ENCODE measurements around the gene OR6S1.

The OR6S1 gene

DNA sequence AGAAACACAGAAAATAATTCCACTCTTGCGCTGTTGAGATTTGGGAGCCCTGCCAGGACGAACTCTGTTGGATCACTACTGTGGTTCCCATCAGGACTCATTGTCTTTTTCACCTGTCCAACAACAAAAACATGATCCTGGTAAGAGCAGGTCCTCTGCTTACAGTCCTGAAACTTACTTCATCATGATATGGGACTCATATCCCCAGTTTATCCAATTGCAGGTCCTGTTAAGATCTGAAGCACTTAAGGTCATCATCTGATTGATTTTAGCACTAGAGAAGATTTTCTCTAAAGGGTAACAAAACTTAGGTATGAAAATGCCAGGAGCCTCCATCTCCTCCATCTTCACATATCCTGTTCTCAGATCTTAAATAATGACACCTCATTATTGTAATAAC is at the start of gene OR6S1:
Gene OR6S1, minus strand, starts transcription at position 101 of the 400 bp plus-strand sequence. Its CDS starts 0 bp downstream, at position 101.
- no peak for DNase-seq

DNA sequence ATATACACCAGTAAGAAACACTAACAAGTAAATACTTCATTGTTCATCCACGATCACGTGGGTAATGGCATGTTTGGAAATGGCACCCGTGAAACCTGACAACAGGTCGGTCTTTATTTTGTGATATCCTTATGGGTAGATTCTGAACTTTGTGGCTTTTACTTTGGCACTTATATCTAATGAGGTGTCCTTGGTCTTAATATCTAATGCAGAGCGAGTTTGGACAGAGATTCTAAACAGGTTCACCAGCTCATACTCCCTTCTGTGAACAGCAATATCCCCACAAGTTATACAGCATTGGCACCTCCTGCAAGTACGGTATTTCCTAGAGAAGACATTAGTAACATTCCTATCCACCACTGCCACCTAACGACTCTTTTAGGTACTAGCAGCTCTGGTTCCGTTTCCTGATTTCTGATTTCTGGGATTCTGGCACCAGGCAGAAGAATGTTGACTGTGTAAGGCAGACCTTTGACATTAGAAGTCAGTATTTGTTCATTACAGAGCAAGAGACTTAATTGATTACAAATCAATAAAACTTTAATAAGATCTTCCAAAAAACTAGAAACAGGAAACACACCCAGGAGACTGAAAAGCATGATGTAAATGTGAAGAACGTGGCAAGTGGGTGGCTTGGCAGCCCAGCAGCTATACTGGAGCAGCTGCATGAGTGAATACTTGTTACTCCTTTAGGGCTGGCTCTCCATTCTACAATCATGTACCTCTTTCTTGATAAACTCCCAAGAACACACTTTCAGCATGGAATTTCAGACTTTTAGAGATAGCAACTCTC is 49.6 kb upstream of the OR6S1 start:
- DNase-seq: peak; percentile 61

DNA sequence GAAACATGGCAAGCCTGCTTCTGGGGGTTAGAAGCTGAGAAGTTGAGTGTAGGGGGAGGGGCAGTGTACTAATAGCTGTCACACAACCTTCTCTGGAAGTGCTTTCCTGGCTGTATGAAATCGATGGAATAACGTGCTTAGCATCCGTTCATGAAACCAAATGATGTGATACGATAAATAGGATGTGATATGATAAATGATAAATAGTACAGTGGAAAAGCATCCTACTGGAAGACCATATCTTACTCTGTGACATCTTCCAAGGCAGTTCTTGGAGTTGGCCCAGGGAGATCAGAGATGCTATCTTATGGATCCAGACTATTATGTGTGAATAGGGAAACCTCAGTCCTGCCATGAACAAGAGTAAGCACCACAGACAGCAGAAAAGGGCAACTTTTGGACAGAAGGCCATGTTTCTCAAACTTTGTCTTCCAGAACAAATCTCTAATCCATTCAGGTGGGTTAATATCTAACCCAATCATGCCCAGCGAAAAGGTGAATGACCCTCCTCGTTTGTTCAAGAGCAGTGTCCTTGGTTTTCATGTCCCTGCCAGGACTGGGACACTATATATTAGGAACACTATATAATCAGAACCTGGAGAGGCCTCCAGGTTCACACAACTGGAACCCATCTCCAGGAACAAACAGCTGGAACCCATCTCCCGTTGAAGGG is 46.8 kb upstream of the OR6S1 start, which contains the start of gene ANG:
Gene ANG, plus strand, starts transcription at position 598 of the 673 bp plus-strand sequence. CDS start 4,801 bp downstream, outside the sequence.
- no peak for DNase-seq

GRCh38 chr14:20687362-20688166 is 46.1 kb upstream of the OR6S1 start:
- DNase-seq: no peak

DNA sequence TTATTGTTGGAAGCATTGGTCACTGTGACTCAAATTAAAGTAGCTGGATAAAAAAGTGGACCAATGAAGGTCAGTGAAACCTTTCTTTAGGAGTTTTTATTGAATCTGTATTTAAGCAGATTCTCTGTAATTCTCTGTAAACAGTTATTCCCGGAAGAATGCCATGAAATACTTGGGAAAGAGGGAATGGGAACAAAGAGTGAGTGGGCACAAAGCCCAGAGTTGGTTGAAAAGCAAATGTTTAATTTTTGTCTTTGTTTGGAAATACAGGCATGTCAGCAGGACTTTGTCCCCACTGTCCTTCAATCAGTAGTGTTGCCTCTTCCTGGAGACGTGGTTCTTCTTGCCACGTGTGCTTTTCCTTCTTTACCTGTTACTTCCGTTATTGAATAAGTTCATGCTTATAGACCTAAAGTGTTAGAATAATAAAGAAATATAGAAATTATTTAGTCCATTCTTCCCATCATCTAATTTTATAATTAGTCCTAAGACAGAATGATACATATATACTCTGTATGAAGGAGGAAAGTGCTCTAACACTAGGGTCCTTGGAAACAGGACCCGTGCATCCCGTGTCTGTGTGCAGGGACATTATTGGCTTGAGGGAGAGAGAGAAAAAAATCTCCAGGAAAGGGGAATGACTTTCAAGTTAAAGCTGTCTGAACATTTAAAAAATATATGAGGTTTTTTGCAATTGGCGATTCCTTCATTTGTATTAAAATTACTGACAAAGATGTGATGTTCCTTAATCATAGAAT is 45.1 kb upstream of the OR6S1 start:
- no peak for DNase-seq

DNA sequence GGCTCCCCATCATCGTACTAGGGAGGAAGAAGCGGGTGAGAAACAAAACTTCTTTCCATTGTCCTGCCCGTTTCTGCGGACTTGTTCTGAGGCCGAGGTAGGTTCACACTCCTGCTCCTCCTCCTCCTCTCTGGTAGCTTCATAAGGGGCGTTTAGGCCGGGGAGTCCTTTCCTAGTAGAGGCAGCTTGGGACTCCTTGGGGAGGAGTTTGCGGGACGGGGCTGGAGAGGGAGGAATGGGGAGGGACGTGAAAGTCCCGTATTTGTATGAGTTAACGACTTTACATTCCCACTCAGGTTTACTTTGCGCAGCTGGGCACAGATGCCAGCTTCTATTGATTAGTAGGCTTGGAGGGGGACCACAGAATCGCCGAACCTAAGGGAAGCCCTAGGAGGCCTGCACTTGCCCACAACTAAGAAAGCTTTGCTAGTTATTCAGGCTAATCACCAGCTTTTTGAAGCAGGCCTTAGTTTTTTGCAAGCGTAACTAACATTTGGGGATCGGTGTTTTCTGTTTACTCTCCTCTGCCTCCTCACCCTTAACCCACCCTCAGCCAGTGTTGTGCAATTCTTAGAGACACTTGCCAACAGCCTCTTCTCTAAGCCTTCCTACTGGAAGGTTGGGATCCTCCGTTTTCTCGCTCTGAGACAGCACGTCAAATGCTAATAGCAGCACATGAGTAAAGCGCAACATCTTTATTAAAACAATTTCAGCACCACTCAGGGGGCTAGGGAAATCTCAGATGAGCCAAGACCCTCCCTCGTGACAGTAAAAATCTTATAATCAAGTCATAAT is 43.4 kb upstream of the OR6S1 start:
- no peak for DNase-seq

GRCh38 chr14:20683891-20684661 is 42.6 kb upstream of the OR6S1 start, which contains the start of gene RNASE4:
Gene RNASE4 (plus strand): TSS chr14:20684560. CDS start chr14:20699372, 14,812 bp downstream.
- peak; percentile 66 for DNase-seq

DNA sequence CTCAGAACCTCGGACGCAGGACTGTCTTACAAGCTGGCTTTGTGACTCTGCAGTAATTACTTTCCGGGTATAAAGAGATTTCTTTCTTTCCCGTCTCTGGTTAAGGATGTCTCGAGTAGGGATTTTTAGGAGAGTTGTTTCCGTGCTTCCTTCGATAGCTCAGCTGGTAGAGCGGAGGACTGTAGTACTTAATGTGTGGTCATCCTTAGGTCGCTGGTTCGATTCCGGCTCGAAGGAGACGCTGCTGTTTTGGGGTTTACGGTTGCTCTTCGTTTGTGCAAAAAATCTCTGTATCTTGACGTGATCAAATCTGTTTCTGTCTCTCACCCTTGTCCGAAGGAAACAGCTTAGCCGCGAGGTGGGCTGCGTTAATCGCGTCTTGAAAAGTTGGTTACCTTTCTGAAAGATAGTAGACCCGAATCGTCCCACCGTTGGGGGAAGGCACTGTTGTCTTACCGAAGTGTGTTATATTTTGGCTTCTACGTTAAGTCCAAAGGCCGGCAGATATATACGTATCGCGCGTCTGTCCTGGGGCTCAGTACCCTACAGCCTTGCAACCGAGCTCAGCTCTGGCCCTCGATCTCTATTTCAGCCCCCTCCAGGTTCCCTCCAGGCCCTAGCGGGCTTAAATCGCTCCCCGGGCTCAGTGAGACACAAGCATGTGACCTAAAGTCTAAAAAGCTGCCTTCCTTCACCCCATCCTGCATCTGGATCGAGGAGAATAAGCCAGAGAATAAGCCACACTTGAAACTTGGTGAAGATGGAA is 41.8 kb upstream of the OR6S1 start:
- peak; percentile 87 for DNase-seq

DNA sequence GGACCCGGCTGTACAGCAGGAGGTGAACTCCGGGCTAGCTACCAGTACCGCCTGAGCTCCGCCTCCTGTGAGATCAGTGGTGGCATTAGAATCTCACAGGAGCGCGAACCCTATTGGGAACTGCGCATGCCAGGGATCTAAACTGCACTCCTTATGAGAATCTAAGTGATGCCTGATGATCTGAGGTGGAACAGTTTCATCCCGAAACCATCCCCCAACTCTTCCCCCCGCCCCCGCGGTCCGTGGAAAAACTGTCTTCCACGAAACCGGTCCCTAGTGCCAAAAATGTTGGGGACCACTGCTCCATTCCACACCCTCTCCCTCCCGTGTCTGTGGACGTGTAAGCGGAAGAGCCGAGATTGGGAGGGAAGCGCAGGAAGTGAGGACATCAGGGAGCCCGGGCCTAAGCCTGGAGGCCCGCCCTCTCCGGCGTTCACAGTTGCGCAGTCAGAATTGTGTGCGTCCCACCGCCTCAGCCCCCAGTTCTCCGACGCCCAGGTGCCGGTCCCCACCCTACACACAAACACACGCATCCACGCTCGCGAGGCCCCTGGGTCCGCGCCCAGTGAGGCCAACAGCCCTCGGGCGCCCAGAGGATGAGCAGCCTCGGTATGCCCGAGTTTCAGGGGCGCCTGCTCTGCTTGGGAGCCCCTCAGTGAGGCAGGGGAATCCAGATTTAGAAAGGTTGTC is 41.1 kb upstream of the OR6S1 start:
- peak; percentile 83 for DNase-seq

- no peak for DNase-seq
Measured at GRCh38 chr14:20682127-20682434, 40.6 kb upstream of the OR6S1 start.

DNA sequence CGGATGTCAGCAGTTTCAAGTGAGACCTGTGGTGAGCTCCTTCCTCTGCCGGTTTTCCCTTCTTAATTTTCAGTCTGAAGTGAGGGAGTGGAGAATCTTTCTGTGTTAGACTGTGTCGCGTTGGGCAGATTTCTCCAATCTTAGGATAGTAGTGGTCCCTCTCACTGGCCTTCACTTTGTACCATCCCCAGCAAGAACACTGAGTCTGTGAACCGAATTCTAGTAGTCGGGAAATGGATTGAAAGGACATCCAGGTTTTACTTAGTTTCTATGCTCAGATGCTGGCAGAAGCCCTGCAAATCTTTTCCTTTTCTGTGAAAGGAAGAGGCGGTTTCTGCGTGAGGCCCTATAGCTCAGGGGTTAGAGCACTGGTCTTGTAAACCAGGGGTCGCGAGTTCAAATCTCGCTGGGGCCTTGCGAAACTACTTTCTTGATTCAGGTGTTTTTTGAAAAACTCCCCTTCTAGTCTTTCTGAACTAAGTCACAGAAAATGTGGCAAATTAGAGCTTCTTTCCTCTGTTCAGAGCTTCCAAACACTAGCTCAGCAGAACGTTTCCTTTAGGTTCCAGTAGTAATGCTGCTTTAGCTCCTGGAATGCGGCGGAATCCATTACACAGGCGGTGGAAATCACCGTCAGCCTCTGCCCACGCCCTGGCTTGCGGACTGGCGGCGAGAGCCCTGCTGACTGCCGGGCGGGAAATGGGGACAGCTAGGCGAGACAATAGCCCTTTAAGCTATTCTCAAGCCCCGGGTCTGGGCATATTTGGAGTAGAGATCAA is 40.0 kb upstream of the OR6S1 start:
- DNase-seq: peak; percentile 73

DNA sequence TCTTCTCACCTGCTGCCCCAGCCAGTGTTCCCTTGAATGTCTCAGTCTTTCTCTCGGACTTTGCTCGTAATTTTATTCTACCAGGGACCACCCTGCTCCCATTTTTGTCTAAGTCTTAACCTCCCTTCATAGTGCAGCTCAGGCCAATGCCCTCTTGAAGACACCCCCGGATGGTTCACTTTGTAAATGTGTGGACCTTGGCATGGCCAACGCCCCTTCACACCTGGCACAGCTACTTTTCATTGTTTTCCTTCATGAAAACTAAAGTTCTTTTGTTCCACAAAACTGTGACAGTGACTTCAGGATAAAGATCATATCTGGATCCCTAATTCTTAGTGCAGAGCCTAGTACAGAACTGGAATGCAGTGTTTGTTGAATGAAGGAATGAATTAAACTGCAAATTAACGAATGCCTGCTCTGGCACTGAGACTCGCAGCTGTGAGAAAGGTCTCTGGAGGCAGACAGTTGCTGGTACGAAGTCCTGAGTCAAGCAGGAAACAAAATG is 39.4 kb upstream of the OR6S1 start:
- DNase-seq: no peak

DNA sequence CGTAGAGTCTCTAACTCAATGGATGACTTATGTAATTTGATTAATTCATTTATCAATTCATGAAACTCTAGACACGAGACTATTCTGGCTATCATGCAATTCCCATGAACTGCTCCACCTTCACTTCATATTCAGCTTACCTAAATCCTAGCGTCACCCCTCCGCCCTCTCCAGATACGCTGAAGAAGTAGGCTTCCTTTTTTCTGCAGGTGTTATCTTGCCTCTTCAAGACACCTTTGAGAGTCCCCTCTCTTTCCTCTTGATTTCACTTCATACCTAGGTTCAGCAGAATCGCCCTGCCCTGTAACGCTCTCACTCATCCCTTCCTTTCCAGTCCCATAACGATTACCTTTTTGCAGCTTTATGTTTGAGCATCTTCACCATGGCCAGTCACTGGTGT is 38.9 kb upstream of the OR6S1 start:
- no peak for DNase-seq

GRCh38 chr14:20679907-20680306 is 38.4 kb upstream of the OR6S1 start:
- no peak for DNase-seq

GRCh38 chr14:20676072-20676471 is 34.6 kb upstream of the OR6S1 start:
- no peak for DNase-seq

DNA sequence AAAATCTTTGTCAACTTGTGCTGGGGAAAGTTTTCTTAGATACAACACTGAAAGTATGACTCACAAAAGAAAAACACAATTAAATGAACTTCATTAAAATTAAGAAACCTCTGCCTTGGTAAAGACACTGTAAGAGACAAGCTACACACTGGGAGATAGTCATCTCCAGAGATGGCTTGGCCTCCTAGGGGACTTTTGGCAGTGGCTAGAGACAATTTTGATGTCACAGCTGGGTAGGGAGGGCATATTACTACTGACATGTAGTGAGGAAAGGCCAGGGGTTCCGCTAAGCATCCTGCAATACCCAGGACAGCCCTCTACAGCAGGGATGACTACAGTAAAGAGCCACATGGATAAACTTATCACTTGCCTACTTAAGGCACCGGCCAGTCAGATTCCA is 34.2 kb upstream of the OR6S1 start:
- no peak for DNase-seq

DNA sequence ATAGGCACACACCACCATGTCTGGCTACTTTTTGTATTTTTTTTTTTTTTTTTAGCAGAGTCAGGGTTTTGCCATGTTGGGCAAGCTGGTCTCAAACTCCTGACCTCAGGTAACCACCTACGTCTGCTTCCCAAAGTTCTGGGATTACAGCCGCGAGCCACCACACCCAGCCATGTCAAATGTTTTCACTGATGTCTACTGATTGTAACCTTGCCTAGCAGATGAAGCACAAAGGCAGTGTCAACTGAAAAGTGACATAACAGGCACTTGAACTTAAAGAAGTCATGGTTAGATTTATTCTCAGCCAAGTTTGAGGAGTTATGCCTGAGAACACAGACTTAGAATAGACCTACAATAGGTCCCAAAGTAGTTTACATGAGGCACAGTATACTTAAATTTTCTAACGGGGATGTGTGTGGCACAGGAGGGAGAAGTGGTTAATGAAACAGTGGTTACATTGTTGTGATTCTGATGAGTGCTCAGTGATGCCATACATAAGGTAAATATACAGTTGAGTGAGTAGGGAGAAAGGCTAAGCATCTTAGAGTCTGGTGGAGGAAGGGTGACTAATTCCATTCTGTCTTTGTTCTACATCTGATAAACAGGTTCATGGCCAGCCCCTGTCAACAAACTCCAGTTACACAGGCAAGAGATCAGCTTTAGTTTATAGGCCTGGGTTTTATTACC is 30.2 kb upstream of the OR6S1 start:
- no peak for DNase-seq

DNA sequence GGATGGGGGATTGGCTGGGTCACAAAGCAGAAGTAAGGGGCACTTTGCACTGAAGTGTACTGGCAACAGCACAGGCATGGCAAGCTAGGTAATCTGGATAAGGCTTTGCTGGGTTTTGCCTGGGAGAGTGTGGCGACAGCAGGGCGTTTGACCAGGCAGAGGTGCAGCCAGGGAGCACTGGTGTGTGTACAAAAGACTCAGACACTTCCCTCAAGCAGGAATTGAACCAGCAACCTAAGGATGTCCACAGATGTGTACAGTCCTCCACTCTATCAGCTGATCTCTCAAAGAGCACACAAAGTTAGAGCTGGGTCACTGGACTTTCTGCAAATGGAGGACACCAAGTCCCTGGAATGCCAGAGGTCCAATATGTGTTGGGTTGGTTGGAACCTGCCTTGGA is 27.5 kb upstream of the OR6S1 start:
- no peak for DNase-seq
